Measurements from ENCODE around the gene MORC2.

GRCh38 chr22:30947173-30947815, 21.3 kb downstream of the MORC2 start:
- TF ChIP-seq FOXK2 (IDR thresholded peaks at IDR 0.05) (no peak), RUNX3 (IDR thresholded peaks at IDR 0.05; ENCODE audit: low read length) (no peak), GABPA (IDR thresholded peaks at IDR 0.05; ENCODE audit: low read depth) (no peak), STAT3 (IDR thresholded peaks at IDR 0.05; ENCODE audit: low read depth, low read length) (no peak), BACH1 (IDR thresholded peaks at IDR 0.05; ENCODE audit: borderline replicate concordance) (no peak), ESRRA (IDR thresholded peaks at IDR 0.05; ENCODE audit: low read length) (no peak), RFX5 (IDR thresholded peaks at IDR 0.05; ENCODE audit: low read depth, low read length) (no peak), CTCF (IDR thresholded peaks at IDR 0.05 in 2 of 3, conservative IDR thresholded peaks at IDR 0.05 in 1 of 3; ENCODE audit: control insufficient read depth in 2 of 3, extremely low read depth in 1 of 3, insufficient read depth in 1 of 3, low read depth in 3 of 3, low read length in 3 of 3) (no peak), SUZ12 (IDR thresholded peaks at IDR 0.05; ENCODE audit: unreplicated experiment) (no peak)

Data from GM12878 (cell line).